HEK293 (cell line): ENCODE measurements around the gene AKR1A1.

Experiments used
- CTCF ChIA-PET: fragments of 350-600 bp; formaldehyde crosslinking; extraction: SDS; loops from one replicate; lab custom pipeline; 2021; ENCODE audit warnings: antibody characterized with exemption; lab: Yijun Ruan, JAX
- POLR2A ChIA-PET: fragments of 300-600 bp; formaldehyde crosslinking; extraction: SDS; loops from one replicate; lab custom pipeline; 2020; ENCODE audit warnings: antibody characterized with exemption, inconsistent platforms; lab: Yijun Ruan, JAX
- H3K27ac ChIP-seq: fragments of 200-500 bp; sonication (Bioruptor generic); 2 replicates; pipeline ENCODE4 v1.5.1; 2014; ENCODE audit warnings: low read depth, low read length, control low read depth, inconsistent platforms; ENCODE audit errors: extremely low read depth
- H3K36me3 ChIP-seq, 2 experiments: fragments of 200-500 bp in 1 of 2; sonication (Bioruptor generic) in 1 of 2; 1 replicate in 1 of 2; 2 replicates in 1 of 2; pipeline ENCODE4 v1.5.1; 2014 to 2017; ENCODE audit warnings: inconsistent platforms in 2 of 2, low read length in 2 of 2; ENCODE audit not compliant: control insufficient read depth in 2 of 2, insufficient read depth in 1 of 2
- H3K4me1 ChIP-seq: fragments of 200-500 bp; sonication (Bioruptor generic); 2 replicates; pipeline ENCODE4 v1.5.1; 2014; ENCODE audit warnings: mild to moderate bottlenecking, low read length, inconsistent platforms; ENCODE audit not compliant: control insufficient read depth, insufficient read depth
- H3K4me3 ChIP-seq: 2 replicates; pipeline ENCODE4 v1.5.1; 2011; ENCODE audit warnings: low read depth, mild to moderate bottlenecking, control low read depth, low read length, moderate library complexity
- H3K9me3 ChIP-seq: fragments of 200-500 bp; sonication (Bioruptor generic); 2 replicates; pipeline ENCODE4 v1.5.1; 2014; ENCODE audit warnings: low read depth, low read length, inconsistent platforms; ENCODE audit not compliant: control insufficient read depth, insufficient read depth
- BCL11B ChIP-seq: fragments of 450-650 bp; formaldehyde crosslinking; IDR thresholded peaks from 2 replicates; pipeline ENCODE4 v1.5.1; 2016; ENCODE audit warnings: low read depth, missing biosample characterization, missing genetic modification characterization
- GLI2 ChIP-seq: fragments of 450-650 bp; formaldehyde crosslinking; IDR thresholded peaks from 2 replicates; pipeline ENCODE4; 2017; ENCODE audit warnings: missing biosample characterization, missing genetic modification characterization, low read depth, borderline replicate concordance
- OSR2 ChIP-seq: fragments of 450-650 bp; formaldehyde crosslinking; IDR thresholded peaks from 2 replicates; pipeline ENCODE4 v1.5.1; 2016; ENCODE audit warnings: missing biosample characterization, missing genetic modification characterization
- OVOL3 ChIP-seq: fragments of 450-650 bp; formaldehyde crosslinking; IDR thresholded peaks from 2 replicates; pipeline ENCODE4 v1.5.1; 2016; ENCODE audit warnings: missing biosample characterization, missing genetic modification characterization
- RBAK ChIP-seq: fragments of 450-650 bp; formaldehyde crosslinking; IDR thresholded peaks from 2 replicates; pipeline ENCODE4 v1.5.1; 2016; ENCODE audit warnings: missing biosample characterization, missing genetic modification characterization
- ZNF169 ChIP-seq: fragments of 450-650 bp; formaldehyde crosslinking; IDR thresholded peaks from 2 replicates; pipeline ENCODE4 v1.5.1; 2016; ENCODE audit warnings: missing biosample characterization, missing genetic modification characterization
- ZNF175 ChIP-seq: fragments of 450-650 bp; formaldehyde crosslinking; IDR thresholded peaks from 2 replicates; pipeline ENCODE4 v1.5.1; 2016; ENCODE audit warnings: missing biosample characterization, missing genetic modification characterization
- ZNF184 ChIP-seq: fragments of 450-650 bp; IDR thresholded peaks from 2 replicates; pipeline ENCODE4 v1.5.1; 2018; ENCODE audit warnings: missing biosample characterization, mild to moderate bottlenecking, missing genetic modification characterization
- ZNF239 ChIP-seq: fragments of 450-650 bp; formaldehyde crosslinking; IDR thresholded peaks from 2 replicates; pipeline ENCODE4 v1.5.1; 2016; ENCODE audit warnings: missing biosample characterization, missing genetic modification characterization
- ZNF335 ChIP-seq: fragments of 450-650 bp; formaldehyde crosslinking; conservative IDR thresholded peaks from 2 replicates; pipeline ENCODE4 v1.5.1; 2016; ENCODE audit warnings: missing biosample characterization, missing genetic modification characterization
- ZNF341 ChIP-seq: fragments of 450-650 bp; formaldehyde crosslinking; IDR thresholded peaks from 2 replicates; pipeline ENCODE4; 2016; ENCODE audit warnings: low read depth, missing biosample characterization, missing genetic modification characterization
- ZNF394 ChIP-seq: fragments of 450-650 bp; formaldehyde crosslinking; IDR thresholded peaks from 2 replicates; pipeline ENCODE4 v1.5.1; 2016; ENCODE audit warnings: missing biosample characterization, missing genetic modification characterization, mild to moderate bottlenecking, moderate library complexity, borderline replicate concordance
- ZNF404 ChIP-seq: fragments of 450-650 bp; formaldehyde crosslinking; IDR thresholded peaks from 2 replicates; pipeline ENCODE4 v1.5.1; 2017; ENCODE audit warnings: missing biosample characterization, missing genetic modification characterization
- ZNF48 ChIP-seq: fragments of 450-650 bp; formaldehyde crosslinking; IDR thresholded peaks from 2 replicates; pipeline ENCODE4 v1.5.1; 2016; ENCODE audit warnings: missing biosample characterization, missing genetic modification characterization
- ZNF514 ChIP-seq: fragments of 450-650 bp; formaldehyde crosslinking; IDR thresholded peaks from 2 replicates; pipeline ENCODE4 v1.5.1; 2016; ENCODE audit warnings: missing biosample characterization, missing genetic modification characterization
- ZNF521 ChIP-seq: fragments of 450-650 bp; formaldehyde crosslinking; IDR thresholded peaks from 2 replicates; pipeline ENCODE4 v1.5.1; 2017; ENCODE audit warnings: missing biosample characterization, mild to moderate bottlenecking, missing genetic modification characterization
- ZNF529 ChIP-seq: fragments of 450-650 bp; formaldehyde crosslinking; IDR thresholded peaks from 2 replicates; pipeline ENCODE4 v1.5.1; 2017; ENCODE audit warnings: missing genetic modification characterization, missing biosample characterization; ENCODE audit not compliant: insufficient replicate concordance
- ZNF624 ChIP-seq: fragments of 450-650 bp; formaldehyde crosslinking; IDR thresholded peaks from 2 replicates; pipeline ENCODE4 v1.5.1; 2017; ENCODE audit warnings: missing biosample characterization, missing genetic modification characterization
- ZNF677 ChIP-seq: fragments of 450-650 bp; IDR thresholded peaks from 2 replicates; pipeline ENCODE4 v1.5.0; 2018; ENCODE audit warnings: missing biosample characterization, mild to moderate bottlenecking, missing genetic modification characterization, moderate library complexity
- ZNF76 ChIP-seq: fragments of 450-650 bp; formaldehyde crosslinking; IDR thresholded peaks from 2 replicates; pipeline ENCODE4; 2016; ENCODE audit warnings: low read depth, missing biosample characterization, missing genetic modification characterization, borderline replicate concordance
- ZNF791 ChIP-seq: fragments of 450-650 bp; formaldehyde crosslinking; IDR thresholded peaks from 2 replicates; pipeline ENCODE4 v1.5.1; 2016; ENCODE audit warnings: missing biosample characterization, missing genetic modification characterization
- ZSCAN23 ChIP-seq: fragments of 450-650 bp; formaldehyde crosslinking; IDR thresholded peaks from 2 replicates; pipeline ENCODE4 v1.5.1; 2016; ENCODE audit warnings: missing biosample characterization, missing genetic modification characterization
- ZSCAN5A ChIP-seq: fragments of 450-650 bp; formaldehyde crosslinking; IDR thresholded peaks from 2 replicates; pipeline ENCODE4 v1.5.1; 2016; ENCODE audit warnings: missing biosample characterization, missing genetic modification characterization
- TF ChIP-seq, protein P1 (sequence below): fragments of 450-650 bp; formaldehyde crosslinking; IDR thresholded peaks from 2 replicates; pipeline ENCODE4 v1.5.1; 2016; ENCODE audit warnings: missing biosample characterization, missing genetic modification characterization
- TF ChIP-seq, protein P2 (sequence below): fragments of 450-650 bp; formaldehyde crosslinking; IDR thresholded peaks from 2 replicates; pipeline ENCODE4 v1.5.1; 2016; ENCODE audit warnings: missing biosample characterization, missing genetic modification characterization
- TF ChIP-seq, protein P3 (sequence below): fragments of 450-650 bp; formaldehyde crosslinking; IDR thresholded peaks from 2 replicates; pipeline ENCODE4 v1.5.1; 2016; ENCODE audit warnings: missing biosample characterization, missing genetic modification characterization, low read depth
- TF ChIP-seq, protein P4 (sequence below): fragments of 450-650 bp; formaldehyde crosslinking; IDR thresholded peaks from 2 replicates; pipeline ENCODE4 v1.5.1; 2016; ENCODE audit warnings: missing biosample characterization, missing genetic modification characterization

Gene AKR1A1

DNA sequence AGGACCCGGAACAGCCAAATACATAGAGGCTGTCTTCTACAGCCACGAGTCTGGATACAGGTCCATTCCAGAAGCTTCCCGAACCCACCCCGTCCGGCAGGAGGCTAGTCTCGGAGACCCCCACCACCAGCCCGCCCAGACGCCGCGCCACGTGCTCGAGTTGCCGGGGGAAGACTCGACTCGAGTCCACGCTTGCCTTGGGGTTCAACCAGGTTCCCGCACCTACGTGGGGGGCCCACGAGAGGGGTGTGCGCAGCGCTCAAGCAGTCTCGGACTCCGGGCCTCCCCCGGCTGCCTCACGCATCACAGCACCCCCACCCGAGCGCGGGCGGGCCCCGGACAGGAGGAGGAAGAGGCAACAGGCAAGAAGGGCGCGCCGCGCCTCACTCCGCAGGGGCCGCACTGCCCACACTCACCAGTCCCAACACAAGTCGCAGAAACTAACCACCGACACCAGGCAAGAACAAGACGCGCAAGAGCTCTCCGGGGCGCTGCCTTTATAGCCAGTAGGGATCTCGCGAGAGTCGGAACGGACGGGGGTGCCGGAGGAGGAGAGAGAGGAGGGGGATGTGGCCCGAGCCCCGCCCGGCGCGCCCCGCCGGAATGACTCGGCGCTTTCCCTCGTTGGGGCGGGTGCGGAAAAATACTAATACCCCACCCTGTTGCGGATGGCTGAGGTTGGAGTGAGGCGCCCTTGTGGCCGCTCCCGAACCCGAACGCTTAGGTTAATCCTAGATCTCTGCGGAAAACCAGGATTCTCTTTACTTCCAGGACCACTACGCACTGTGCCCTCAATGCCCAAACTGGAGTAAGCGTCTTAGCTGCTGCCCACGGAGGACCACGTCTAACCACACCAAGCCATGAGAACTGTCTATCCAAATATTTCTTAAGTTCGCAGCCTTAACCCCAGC is 29.0 kb upstream of the AKR1A1 start, which contains the start of gene PRDX1:
PRDX1 (minus strand) TSS at position 472 of the 911 bp plus-strand sequence. CDS start 2,841 bp downstream, outside the sequence.
- ChIA-PET POLR2A (interaction anchor here (0.5 to 2.7 kb wide), 51 partner anchors 9 to 818 kb away, joined by 3 to 86 read pairs (median 4); partner anchors contain the start of genes AKR1A1, BTBD19, CCDC163 and CCDC17), CTCF (interaction anchor here (1.9 to 5.3 kb wide), 4 partner anchors 10 to 791 kb away, joined by 4 to 30 read pairs (median 18); partner anchors contain the start of genes AKR1A1 and RNU5D-1)
- Histone ChIP-seq H3K36me3 (peaks cover 11 to 28% of the 10 kb centered on the region in 2 experiments; a peak in 2 of 3 replicates), H3K4me3 (peak within 1 kb of the TSS; percentile 96), H3K4me1 (0 out of 2 replicates have a peak, but pooled peaks cover 3% of the 10 kb centered on the region), H3K9me3 (no peaks in the 10 kb centered on the region), H3K27ac (peak within 1 kb of the TSS; percentile 63)
- TF ChIP-seq BCL11B (tag by site-specific recombination): peak; percentile 82
- TF ChIP-seq ZNF521: no peak
- no peak for TF ChIP-seq GLI2 (tag by site-specific recombination)
- no peak for TF ChIP-seq ZNF677 (tag by site-specific recombination)
- no peak; the same call in 1 of the 2 replicates for TF ChIP-seq ZNF184 (tag by site-specific recombination)
- TF ChIP-seq ZNF624 (tag by site-specific recombination): peak; percentile 83; the same call in 1 of the 2 replicates
- TF ChIP-seq ZNF404 (tag by site-specific recombination): no peak
- peak; percentile 86 for TF ChIP-seq ZNF335
- TF ChIP-seq ZNF175 (tag by site-specific recombination): no peak
- no peak for TF ChIP-seq ZNF169
- no peak for TF ChIP-seq ZNF529 (tag by site-specific recombination)
- peak; percentile 87; the same call in 1 of the 2 replicates for TF ChIP-seq ZSCAN5A (tag by site-specific recombination)
- peak; percentile 88 for TF ChIP-seq ZNF394 (tag by site-specific recombination)
- TF ChIP-seq OVOL3 (tag by site-specific recombination): peak; percentile 40; the same call in 1 of the 2 replicates
- peak; percentile 75 for TF ChIP-seq ZNF341
- TF ChIP-seq, protein P1, sequence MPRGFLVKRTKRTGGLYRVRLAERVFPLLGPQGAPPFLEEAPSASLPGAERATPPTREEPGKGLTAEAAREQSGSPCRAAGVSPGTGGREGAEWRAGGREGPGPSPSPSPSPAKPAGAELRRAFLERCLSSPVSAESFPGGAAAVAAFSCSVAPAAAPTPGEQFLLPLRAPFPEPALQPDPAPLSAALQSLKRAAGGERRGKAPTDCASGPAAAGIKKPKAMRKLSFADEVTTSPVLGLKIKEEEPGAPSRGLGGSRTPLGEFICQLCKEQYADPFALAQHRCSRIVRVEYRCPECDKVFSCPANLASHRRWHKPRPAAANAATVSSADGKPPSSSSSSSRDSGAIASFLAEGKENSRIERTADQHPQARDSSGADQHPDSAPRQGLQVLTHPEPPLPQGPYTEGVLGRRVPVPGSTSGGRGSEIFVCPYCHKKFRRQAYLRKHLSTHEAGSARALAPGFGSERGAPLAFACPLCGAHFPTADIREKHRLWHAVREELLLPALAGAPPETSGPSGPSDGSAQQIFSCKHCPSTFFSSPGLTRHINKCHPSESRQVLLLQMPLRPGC (tag by site-specific recombination): peak; percentile 84
- TF ChIP-seq ZNF514: no peak
- no peak for TF ChIP-seq RBAK (tag by site-specific recombination)
- peak; percentile 72 for TF ChIP-seq ZNF76 (tag by site-specific recombination)
- TF ChIP-seq, protein P2, sequence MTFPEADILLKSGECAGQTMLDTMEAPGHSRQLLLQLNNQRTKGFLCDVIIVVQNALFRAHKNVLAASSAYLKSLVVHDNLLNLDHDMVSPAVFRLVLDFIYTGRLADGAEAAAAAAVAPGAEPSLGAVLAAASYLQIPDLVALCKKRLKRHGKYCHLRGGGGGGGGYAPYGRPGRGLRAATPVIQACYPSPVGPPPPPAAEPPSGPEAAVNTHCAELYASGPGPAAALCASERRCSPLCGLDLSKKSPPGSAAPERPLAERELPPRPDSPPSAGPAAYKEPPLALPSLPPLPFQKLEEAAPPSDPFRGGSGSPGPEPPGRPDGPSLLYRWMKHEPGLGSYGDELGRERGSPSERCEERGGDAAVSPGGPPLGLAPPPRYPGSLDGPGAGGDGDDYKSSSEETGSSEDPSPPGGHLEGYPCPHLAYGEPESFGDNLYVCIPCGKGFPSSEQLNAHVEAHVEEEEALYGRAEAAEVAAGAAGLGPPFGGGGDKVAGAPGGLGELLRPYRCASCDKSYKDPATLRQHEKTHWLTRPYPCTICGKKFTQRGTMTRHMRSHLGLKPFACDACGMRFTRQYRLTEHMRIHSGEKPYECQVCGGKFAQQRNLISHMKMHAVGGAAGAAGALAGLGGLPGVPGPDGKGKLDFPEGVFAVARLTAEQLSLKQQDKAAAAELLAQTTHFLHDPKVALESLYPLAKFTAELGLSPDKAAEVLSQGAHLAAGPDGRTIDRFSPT: peak; percentile 60; the same call in 1 of the 2 replicates
- TF ChIP-seq, protein P3, sequence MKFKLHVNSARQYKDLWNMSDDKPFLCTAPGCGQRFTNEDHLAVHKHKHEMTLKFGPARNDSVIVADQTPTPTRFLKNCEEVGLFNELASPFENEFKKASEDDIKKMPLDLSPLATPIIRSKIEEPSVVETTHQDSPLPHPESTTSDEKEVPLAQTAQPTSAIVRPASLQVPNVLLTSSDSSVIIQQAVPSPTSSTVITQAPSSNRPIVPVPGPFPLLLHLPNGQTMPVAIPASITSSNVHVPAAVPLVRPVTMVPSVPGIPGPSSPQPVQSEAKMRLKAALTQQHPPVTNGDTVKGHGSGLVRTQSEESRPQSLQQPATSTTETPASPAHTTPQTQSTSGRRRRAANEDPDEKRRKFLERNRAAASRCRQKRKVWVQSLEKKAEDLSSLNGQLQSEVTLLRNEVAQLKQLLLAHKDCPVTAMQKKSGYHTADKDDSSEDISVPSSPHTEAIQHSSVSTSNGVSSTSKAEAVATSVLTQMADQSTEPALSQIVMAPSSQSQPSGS (tag by site-specific recombination): no peak
- TF ChIP-seq ZNF48: no peak
- peak; percentile 82; the same call in 1 of the 2 replicates for TF ChIP-seq ZSCAN23
- TF ChIP-seq ZNF239 (tag by site-specific recombination): 0 out of 2 replicates have a peak, but pooled peaks have one; percentile 66
- TF ChIP-seq ZNF791: no peak
- no peak for TF ChIP-seq OSR2
- TF ChIP-seq, protein P4, sequence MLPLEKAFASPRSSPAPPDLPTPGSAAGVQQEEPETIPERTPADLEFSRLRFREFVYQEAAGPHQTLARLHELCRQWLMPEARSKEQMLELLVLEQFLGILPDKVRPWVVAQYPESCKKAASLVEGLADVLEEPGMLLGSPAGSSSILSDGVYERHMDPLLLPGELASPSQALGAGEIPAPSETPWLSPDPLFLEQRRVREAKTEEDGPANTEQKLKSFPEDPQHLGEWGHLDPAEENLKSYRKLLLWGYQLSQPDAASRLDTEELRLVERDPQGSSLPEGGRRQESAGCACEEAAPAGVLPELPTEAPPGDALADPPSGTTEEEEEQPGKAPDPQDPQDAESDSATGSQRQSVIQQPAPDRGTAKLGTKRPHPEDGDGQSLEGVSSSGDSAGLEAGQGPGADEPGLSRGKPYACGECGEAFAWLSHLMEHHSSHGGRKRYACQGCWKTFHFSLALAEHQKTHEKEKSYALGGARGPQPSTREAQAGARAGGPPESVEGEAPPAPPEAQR (tag by site-specific recombination): 0 out of 2 replicates have a peak, but pooled peaks have one; percentile 64
